ENCODE measurements around the gene UBE2J2. TPM values are rescaled to one million over a fixed set of nuclear protein-coding genes. Genes with fewer than 3 reads are reported as not detected.

The UBE2J2 gene
- total RNA-seq, 1 donor = 51.4 TPM

DNA sequence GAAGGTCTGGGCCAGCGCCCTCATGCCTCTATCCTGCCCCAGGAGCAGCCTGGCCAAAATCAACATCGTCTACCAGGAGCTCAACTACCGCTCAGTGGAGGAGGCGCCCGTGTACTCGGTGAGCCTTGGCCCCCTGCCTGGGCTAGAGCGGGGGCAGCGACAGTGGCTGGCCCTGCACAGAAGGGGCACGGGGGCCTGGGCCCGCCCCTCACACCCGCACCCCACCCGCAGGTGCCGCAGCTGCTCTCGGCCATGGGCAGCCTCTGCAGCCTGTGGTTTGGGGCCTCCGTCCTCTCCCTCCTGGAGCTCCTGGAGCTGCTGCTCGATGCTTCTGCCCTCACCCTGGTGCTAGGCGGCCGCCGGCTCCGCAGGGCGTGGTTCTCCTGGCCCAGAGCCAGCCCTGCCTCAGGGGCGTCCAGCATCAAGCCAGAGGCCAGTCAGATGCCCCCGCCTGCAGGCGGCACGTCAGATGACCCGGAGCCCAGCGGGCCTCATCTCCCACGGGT is 17.4 kb upstream of the UBE2J2 start:
- H3K4me3 ChIP-seq (ENCODE audit: low read depth, low read length) = no peak overlapping the region
- TF ChIP-seq, protein P1, sequence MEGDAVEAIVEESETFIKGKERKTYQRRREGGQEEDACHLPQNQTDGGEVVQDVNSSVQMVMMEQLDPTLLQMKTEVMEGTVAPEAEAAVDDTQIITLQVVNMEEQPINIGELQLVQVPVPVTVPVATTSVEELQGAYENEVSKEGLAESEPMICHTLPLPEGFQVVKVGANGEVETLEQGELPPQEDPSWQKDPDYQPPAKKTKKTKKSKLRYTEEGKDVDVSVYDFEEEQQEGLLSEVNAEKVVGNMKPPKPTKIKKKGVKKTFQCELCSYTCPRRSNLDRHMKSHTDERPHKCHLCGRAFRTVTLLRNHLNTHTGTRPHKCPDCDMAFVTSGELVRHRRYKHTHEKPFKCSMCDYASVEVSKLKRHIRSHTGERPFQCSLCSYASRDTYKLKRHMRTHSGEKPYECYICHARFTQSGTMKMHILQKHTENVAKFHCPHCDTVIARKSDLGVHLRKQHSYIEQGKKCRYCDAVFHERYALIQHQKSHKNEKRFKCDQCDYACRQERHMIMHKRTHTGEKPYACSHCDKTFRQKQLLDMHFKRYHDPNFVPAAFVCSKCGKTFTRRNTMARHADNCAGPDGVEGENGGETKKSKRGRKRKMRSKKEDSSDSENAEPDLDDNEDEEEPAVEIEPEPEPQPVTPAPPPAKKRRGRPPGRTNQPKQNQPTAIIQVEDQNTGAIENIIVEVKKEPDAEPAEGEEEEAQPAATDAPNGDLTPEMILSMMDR (IDR thresholded peaks at IDR 0.05; ENCODE audit: insufficient read depth, low read depth, low read length) = no peak
- DNase-seq (ENCODE audit: low read depth) = no peak

DNA sequence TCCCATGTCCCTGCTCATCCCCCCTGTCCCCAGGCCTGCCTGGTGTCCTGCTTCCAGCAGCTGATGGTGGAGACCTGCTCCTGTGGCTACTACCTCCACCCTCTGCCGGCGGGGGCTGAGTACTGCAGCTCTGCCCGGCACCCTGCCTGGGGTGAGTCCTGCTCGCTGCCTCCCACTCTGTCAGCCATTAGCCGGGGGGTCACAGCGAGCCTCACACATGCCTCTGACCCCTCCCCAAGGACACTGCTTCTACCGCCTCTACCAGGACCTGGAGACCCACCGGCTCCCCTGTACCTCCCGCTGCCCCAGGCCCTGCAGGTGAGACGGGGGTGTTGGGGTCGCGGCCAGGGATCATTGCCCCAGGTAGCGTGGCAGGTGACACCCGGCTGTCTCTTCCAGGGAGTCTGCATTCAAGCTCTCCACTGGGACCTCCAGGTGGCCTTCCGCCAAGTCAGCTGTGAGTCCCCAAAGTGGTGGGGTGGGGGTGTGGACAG is 16.6 kb upstream of the UBE2J2 start:
- no peak overlapping the region for H3K4me3 ChIP-seq (ENCODE audit: low read depth, low read length)
- TF ChIP-seq, protein P1 (IDR thresholded peaks at IDR 0.05; ENCODE audit: insufficient read depth, low read depth, low read length) = peak; percentile 57
- DNase-seq (ENCODE audit: low read depth) = no peak

DNA sequence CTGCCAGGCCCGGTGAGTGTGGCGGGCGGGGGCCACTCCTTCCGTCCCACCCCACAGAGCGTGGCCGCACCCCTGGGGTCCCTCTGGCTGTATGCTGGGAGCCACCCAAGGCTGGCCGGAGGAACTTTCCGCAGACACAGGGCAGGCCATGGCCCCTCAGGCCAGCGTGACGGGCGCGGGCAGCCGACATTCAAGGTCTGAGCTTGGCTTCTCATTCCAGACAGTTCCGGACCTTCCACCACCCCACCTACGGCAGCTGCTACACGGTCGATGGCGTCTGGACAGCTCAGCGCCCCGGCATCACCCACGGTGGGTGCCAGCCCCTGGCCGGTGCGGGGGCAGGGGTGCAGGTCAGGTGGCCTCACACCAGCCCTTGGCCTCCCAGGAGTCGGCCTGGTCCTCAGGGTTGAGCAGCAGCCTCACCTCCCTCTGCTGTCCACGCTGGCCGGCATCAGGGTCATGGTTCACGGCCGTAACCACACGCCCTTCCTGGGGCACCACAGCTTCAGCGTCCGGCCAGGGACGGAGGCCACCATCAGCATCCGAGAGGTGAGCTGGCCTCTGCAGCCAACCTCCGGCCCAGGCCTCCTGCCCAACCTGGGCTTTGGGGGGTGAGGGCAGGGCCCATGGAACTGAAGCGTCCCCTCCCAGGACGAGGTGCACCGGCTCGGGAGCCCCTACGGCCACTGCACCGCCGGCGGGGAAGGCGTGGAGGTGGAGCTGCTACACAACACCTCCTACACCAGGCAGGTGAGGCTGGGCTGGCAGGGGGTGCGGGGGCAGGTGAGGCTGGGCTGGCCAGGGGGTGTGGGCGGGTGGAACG is 13.8 kb upstream of the UBE2J2 start:
- TF ChIP-seq, protein P1 (IDR thresholded peaks at IDR 0.05; ENCODE audit: insufficient read depth, low read depth, low read length) = no peak
- DNase-seq (ENCODE audit: low read depth) = no peak
- no peak overlapping the region for H3K4me3 ChIP-seq (ENCODE audit: low read depth, low read length)

DNA sequence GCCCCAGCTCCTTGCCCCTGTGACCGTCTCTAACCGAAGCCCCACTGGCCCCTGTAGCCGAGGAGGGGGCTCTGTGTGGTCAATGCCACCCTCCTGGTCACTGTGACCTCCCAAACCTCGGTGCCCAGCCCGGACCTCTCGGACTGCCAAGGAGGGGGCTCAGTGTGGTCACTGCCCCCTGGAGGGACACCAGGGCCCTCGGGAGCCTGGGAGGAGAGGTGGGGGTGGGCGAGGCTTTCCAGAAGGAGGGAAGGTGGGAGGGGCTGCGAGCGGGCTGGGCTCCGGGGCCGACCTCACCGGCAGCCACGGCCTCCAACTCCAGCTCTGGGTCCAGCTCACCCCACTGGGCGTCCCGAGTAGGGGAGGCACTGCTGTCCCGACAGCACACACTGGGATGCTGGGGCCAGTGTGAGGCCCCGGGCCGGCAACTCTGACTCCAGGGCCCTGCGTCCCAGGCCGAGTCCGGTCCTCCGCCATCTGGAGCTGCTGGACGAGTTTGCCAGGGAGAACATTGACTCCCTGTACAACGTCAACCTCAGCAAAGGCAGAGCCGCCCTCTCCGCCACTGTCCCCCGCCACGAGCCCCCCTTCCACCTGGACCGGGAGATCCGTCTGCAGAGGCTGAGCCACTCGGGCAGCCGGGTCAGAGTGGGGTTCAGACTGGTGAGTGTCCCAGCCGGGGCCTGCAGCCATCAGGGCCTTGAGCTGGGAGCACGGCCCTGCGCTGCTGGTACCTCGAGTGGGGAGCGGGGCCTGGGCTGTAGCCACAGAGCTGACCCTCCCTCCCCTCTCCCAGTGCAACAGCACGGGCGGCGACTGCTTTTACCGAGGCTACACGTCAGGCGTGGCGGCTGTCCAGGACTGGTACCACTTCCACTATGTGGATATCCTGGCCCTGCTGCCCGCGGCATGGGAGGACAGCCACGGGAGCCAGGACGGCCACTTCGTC is 12.9 kb upstream of the UBE2J2 start:
- H3K4me3 ChIP-seq (ENCODE audit: low read depth, low read length) = no peak overlapping the region
- DNase-seq (ENCODE audit: low read depth) = no peak
- TF ChIP-seq, protein P1 (IDR thresholded peaks at IDR 0.05; ENCODE audit: insufficient read depth, low read depth, low read length) = no peak

DNA sequence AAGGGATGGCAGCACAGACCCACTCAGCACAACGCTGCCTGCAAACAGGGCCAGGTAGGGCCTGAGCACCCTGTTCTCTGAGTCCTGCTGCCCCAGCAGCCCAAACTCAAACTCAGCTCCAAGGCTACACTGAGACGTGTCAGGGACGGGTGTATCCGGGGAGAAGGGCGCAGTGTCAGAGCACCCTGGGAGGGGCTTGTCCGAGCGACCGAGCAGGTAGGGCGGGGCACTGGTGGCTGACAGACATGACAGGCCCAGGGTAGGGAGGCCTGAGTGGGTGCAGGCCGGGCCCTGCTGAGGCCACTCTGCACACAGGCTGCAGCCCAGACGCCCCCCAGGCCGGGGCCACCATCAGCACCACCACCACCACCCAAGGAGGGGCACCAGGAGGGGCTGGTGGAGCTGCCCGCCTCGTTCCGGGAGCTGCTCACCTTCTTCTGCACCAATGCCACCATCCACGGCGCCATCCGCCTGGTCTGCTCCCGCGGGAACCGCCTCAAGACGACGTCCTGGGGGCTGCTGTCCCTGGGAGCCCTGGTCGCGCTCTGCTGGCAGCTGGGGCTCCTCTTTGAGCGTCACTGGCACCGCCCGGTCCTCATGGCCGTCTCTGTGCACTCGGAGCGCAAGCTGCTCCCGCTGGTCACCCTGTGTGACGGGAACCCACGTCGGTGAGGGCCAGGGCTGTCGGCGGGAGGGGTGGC is 12.1 kb upstream of the UBE2J2 start:
- no peak for DNase-seq (ENCODE audit: low read depth)
- TF ChIP-seq, protein P1 (IDR thresholded peaks at IDR 0.05; ENCODE audit: insufficient read depth, low read depth, low read length) = no peak
- no peak overlapping the region for H3K4me3 ChIP-seq (ENCODE audit: low read depth, low read length)

DNA sequence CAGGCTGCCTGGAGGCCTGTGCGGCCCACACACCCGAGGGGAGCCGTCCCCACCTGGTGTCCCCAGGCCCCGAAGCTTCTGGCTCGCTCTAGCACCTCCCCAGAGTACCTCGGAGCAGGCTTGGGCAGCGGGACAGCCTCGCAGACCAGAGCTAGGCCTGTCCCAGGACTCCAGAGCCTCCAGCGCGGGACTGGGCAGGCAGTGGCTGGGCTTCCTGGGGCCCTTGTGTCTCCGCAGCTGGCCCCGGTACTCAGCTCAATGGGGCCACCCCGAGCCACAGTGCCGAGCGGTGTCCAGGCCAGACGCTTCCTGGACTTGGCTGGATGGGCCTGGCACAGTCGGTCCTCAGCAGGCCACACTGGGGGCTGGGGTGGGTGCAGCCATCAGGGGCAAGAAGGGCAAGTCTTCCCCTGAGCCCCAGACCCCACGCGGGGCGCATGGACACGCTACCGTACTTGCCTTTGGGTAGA is 11.5 kb upstream of the UBE2J2 start:
- no peak overlapping the region for H3K4me3 ChIP-seq (ENCODE audit: low read depth, low read length)
- DNase-seq (ENCODE audit: low read depth) = no peak
- TF ChIP-seq, protein P1 (IDR thresholded peaks at IDR 0.05; ENCODE audit: insufficient read depth, low read depth, low read length) = no peak
